DOHH2 (cell line): ENCODE results near the gene ALPL.

Experiments
- H3F3A ChIP-seq: fragments of 200-600 bp; sonication (generic), shearing (Covaris generic); 2 replicates; pipeline ENCODE4 v1.6.0; 2016; ENCODE audit warnings: antibody characterized with exemption, mild to moderate bottlenecking; ENCODE audit not compliant: control insufficient read depth, insufficient read depth
- H3K27ac ChIP-seq: fragments of 200-600 bp; sonication (generic); 2 replicates; pipeline ENCODE4 v1.5.1; 2014; ENCODE audit warnings: low read depth, mild to moderate bottlenecking, low read length, moderate library complexity
- H3K27me3 ChIP-seq: fragments of 200-600 bp; sonication (generic); 2 replicates; pipeline ENCODE4 v1.6.1; 2014; ENCODE audit warnings: mild to moderate bottlenecking, low read length, mixed read lengths; ENCODE audit not compliant: control insufficient read depth
- H3K36me3 ChIP-seq: fragments of 200-600 bp; sonication (generic); 2 replicates; pipeline ENCODE4 v1.6.1; 2014; ENCODE audit warnings: mild to moderate bottlenecking, low read length, moderate library complexity, mixed read lengths; ENCODE audit not compliant: control insufficient read depth
- H3K4me1 ChIP-seq: fragments of 200-600 bp; sonication (generic); 2 replicates; pipeline ENCODE4 v1.6.1; 2014; ENCODE audit warnings: mild to moderate bottlenecking, low read length, mixed read lengths; ENCODE audit not compliant: control insufficient read depth
- H3K4me2 ChIP-seq: fragments of 200-600 bp; sonication (generic); 2 replicates; pipeline ENCODE4 v1.6.0; 2014; ENCODE audit warnings: mild to moderate bottlenecking, low read length, moderate library complexity
- H3K4me3 ChIP-seq: fragments of 200-600 bp; sonication (generic); 2 replicates; pipeline ENCODE4 v1.5.1; 2014; ENCODE audit warnings: mild to moderate bottlenecking, low read length, mixed read lengths
- H3K79me2 ChIP-seq: fragments of 200-600 bp; sonication (generic); 2 replicates; pipeline ENCODE4 v1.6.1; 2014; ENCODE audit warnings: mild to moderate bottlenecking, low read length, mixed read lengths; ENCODE audit not compliant: control insufficient read depth
- H3K9me2 ChIP-seq: fragments of 200-600 bp; sonication (generic); replicated peaks from 2 replicates; pipeline ENCODE4 v1.6.1; 2014; ENCODE audit warnings: mild to moderate bottlenecking, low read length, mixed read lengths; ENCODE audit not compliant: control insufficient read depth
- H3K9me3 ChIP-seq: fragments of 200-600 bp; sonication (generic); 2 replicates; pipeline ENCODE4 v1.6.1; 2014; ENCODE audit warnings: antibody characterized with exemption, low read length, mixed read lengths; ENCODE audit not compliant: control insufficient read depth, insufficient read depth
- H4K20me1 ChIP-seq: fragments of 200-600 bp; sonication (generic); 2 replicates; pipeline ENCODE4 v1.6.0; 2014; ENCODE audit warnings: low read depth, mild to moderate bottlenecking, antibody characterized with exemption, low read length, moderate library complexity; ENCODE audit not compliant: control insufficient read depth, insufficient read depth
- EZH2phosphoT487 ChIP-seq: fragments of 200-600 bp; sonication (generic); IDR thresholded peaks from 2 replicates; pipeline ENCODE4 v1.6.1; 2017; ENCODE audit warnings: borderline replicate concordance, mild to moderate bottlenecking, antibody characterized with exemption, low read length, moderate library complexity, mixed read lengths
- TF ChIP-seq, protein P1 (sequence below): fragments of 200-600 bp; sonication (generic); IDR thresholded peaks from one replicate; pipeline ENCODE4 v1.5.1; 2014; ENCODE audit warnings: antibody characterized with exemption, mild to moderate bottlenecking, low read depth, low read length; ENCODE audit not compliant: poor library complexity, severe bottlenecking

Gene ALPL

GRCh38 chr1:21523297-21523813 lies 14.1 kb downstream of the ALPL start:
- Histone ChIP-seq H3K9me3 (no peaks in the 10 kb centered on the region), H3K4me2 (peak overlapping the region; percentile 55), H4K20me1 (peaks cover 4% of the 10 kb centered on the region; the same call in 1 of the 2 replicates), H3K27me3 (peaks cover 69% of the 10 kb centered on the region), H3K79me2 (no peaks in the 10 kb centered on the region), H3K27ac (no peak overlapping the region), H3K4me1 (peaks cover 37% of the 10 kb centered on the region), H3F3A (peaks cover 8% of the 10 kb centered on the region; the same call in 1 of the 2 replicates), H3K36me3 (no peaks in the 10 kb centered on the region), H3K9me2 (no peaks in the 10 kb centered on the region), H3K4me3 (0 out of 2 replicates have a peak overlapping the region, but pooled peaks have one; percentile 15)
- TF ChIP-seq EZH2phosphoT487 = no peak
- TF ChIP-seq, protein P1, sequence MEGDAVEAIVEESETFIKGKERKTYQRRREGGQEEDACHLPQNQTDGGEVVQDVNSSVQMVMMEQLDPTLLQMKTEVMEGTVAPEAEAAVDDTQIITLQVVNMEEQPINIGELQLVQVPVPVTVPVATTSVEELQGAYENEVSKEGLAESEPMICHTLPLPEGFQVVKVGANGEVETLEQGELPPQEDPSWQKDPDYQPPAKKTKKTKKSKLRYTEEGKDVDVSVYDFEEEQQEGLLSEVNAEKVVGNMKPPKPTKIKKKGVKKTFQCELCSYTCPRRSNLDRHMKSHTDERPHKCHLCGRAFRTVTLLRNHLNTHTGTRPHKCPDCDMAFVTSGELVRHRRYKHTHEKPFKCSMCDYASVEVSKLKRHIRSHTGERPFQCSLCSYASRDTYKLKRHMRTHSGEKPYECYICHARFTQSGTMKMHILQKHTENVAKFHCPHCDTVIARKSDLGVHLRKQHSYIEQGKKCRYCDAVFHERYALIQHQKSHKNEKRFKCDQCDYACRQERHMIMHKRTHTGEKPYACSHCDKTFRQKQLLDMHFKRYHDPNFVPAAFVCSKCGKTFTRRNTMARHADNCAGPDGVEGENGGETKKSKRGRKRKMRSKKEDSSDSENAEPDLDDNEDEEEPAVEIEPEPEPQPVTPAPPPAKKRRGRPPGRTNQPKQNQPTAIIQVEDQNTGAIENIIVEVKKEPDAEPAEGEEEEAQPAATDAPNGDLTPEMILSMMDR = no peak

- H3F3A ChIP-seq = peaks cover 6% of the 10 kb centered on the region; the same call in 1 of the 2 replicates
- no peak overlapping the region for H3K27ac ChIP-seq
- H3K4me2 ChIP-seq = peak overlapping the region; percentile 58
- H4K20me1 ChIP-seq = peaks cover 4% of the 10 kb centered on the region; the same call in 1 of the 2 replicates
- no peaks in the 10 kb centered on the region for H3K79me2 ChIP-seq
- peaks cover 62% of the 10 kb centered on the region for H3K27me3 ChIP-seq
- H3K4me1 ChIP-seq = peaks cover 29% of the 10 kb centered on the region
- TF ChIP-seq EZH2phosphoT487 = no peak
- TF ChIP-seq, protein P1 = no peak
- H3K4me3 ChIP-seq = no peak overlapping the region
- no peaks in the 10 kb centered on the region for H3K9me2 ChIP-seq
- no peaks in the 10 kb centered on the region for H3K9me3 ChIP-seq
- no peaks in the 10 kb centered on the region for H3K36me3 ChIP-seq
Observed at GRCh38 chr1:21524220-21524619, 15.0 kb downstream of the ALPL start.

GRCh38 chr1:21524686-21525339 lies 15.6 kb downstream of the ALPL start:
- TF ChIP-seq, protein P1 = no peak
- TF ChIP-seq EZH2phosphoT487 = no peak
- Histone ChIP-seq H3K36me3 (no peaks in the 10 kb centered on the region), H3K9me3 (no peaks in the 10 kb centered on the region), H4K20me1 (peaks cover 4% of the 10 kb centered on the region; the same call in 1 of the 2 replicates), H3K27ac (no peak overlapping the region), H3K4me1 (peaks cover 24% of the 10 kb centered on the region), H3K4me2 (peak overlapping the region; percentile 58), H3K27me3 (peaks cover 58% of the 10 kb centered on the region), H3K4me3 (peak overlapping the region; percentile 19), H3F3A (peaks cover 6% of the 10 kb centered on the region; the same call in 1 of the 2 replicates), H3K9me2 (no peaks in the 10 kb centered on the region), H3K79me2 (no peaks in the 10 kb centered on the region)
